Neuronal stem cell (in vitro differentiated cells): Measurements from ENCODE around the gene CDC42EP1.
"Not testable (repeated sequence)": the region's sequence is repeated elsewhere in the genome, so short reads cannot be mapped to it uniquely, and the experiment has no call there.

Experiments used
- DNase-seq: peaks from one replicate; pipeline ENCODE4 v3.0.0-alpha.2; 2013; ENCODE audit warnings: low spot score
- H2AFZ ChIP-seq: one replicate; pipeline ENCODE4 v1.6.1; 2013; ENCODE audit warnings: mild to moderate bottlenecking, low read length, inconsistent platforms
- H2AK5ac ChIP-seq: 2 replicates; pipeline ENCODE4 v1.6.1; 2013; ENCODE audit warnings: low read depth, mild to moderate bottlenecking, inconsistent platforms, low read length, moderate library complexity, mixed read lengths
- H2BK120ac ChIP-seq: 2 replicates; pipeline ENCODE4 v1.6.1; 2013; ENCODE audit warnings: low read depth, mild to moderate bottlenecking, inconsistent platforms, low read length, moderate library complexity, mixed read lengths
- H2BK12ac ChIP-seq: one replicate; pipeline ENCODE4 v1.6.1; 2013; ENCODE audit warnings: low read length, inconsistent platforms
- H2BK15ac ChIP-seq: 2 replicates; pipeline ENCODE4 v1.6.1; 2013; ENCODE audit warnings: mild to moderate bottlenecking, low read length, inconsistent platforms, mixed read lengths
- H2BK5ac ChIP-seq: one replicate; pipeline ENCODE4 v1.6.1; 2013; ENCODE audit warnings: inconsistent platforms, mild to moderate bottlenecking, low read length, moderate library complexity
- H3K14ac ChIP-seq: one replicate; pipeline ENCODE4 v1.6.1; 2013; ENCODE audit warnings: low read length, inconsistent platforms
- H3K18ac ChIP-seq: 2 replicates; pipeline ENCODE4 v1.6.1; 2013; ENCODE audit warnings: low read length, inconsistent platforms
- H3K23ac ChIP-seq: 2 replicates; pipeline ENCODE4 v1.6.1; 2013; ENCODE audit warnings: low read depth, mild to moderate bottlenecking, mixed read lengths, low read length, inconsistent platforms; ENCODE audit not compliant: poor library complexity
- H3K27ac ChIP-seq: replicated peaks from 3 replicates; pipeline ENCODE4 v1.5.1; 2013; ENCODE audit warnings: low read length, inconsistent platforms
- H3K27me3 ChIP-seq, 3 experiments: 2 replicates each; pipeline ENCODE4 v1.6.1; 2013; ENCODE audit warnings: low read length in 3 of 3, mild to moderate bottlenecking in 2 of 3, inconsistent platforms in 1 of 3, low read depth in 1 of 3, mixed read lengths in 1 of 3, moderate library complexity in 1 of 3; ENCODE audit not compliant: control insufficient read depth in 3 of 3, insufficient read depth in 3 of 3
- H3K36me3 ChIP-seq, 2 donors: replicated peaks in 1 of 2; 2 replicates each; pipeline ENCODE4 v1.6.1; 2013; ENCODE audit warnings: low read length in 2 of 2; ENCODE audit not compliant: control insufficient read depth in 2 of 2, insufficient read depth in 2 of 2
- H3K4ac ChIP-seq: 2 replicates; pipeline ENCODE4 v1.6.1; 2013; ENCODE audit warnings: inconsistent platforms, mild to moderate bottlenecking, low read length, moderate library complexity
- H3K4me1 ChIP-seq, 2 donors: 1 replicate in 1 of 2; 2 replicates in 1 of 2; pipeline ENCODE4 v1.6.1; 2013; ENCODE audit warnings: low read length in 2 of 2, low read depth in 1 of 2; ENCODE audit not compliant: control insufficient read depth in 2 of 2, insufficient read depth in 1 of 2
- H3K4me2 ChIP-seq: one replicate; pipeline ENCODE4 v1.6.1; 2013; ENCODE audit warnings: mild to moderate bottlenecking, low read length, inconsistent platforms; ENCODE audit not compliant: insufficient read depth, poor library complexity, severe bottlenecking
- H3K4me3 ChIP-seq, 2 donors: 2 replicates each; pipeline ENCODE4 v1.5.1; 2013; ENCODE audit warnings: low read length in 2 of 2, mild to moderate bottlenecking in 2 of 2, inconsistent platforms in 1 of 2, moderate library complexity in 1 of 2
- H3K79me1 ChIP-seq: one replicate; pipeline ENCODE4 v1.6.1; 2013; ENCODE audit warnings: low read depth, mild to moderate bottlenecking, inconsistent platforms, low read length, moderate library complexity
- H3K9ac ChIP-seq: one replicate; pipeline ENCODE4 v1.6.1; 2013; ENCODE audit warnings: mild to moderate bottlenecking, low read depth, low read length, inconsistent platforms; ENCODE audit not compliant: poor library complexity
- H3K9me3 ChIP-seq, 2 donors: replicated peaks in 1 of 2; 2 replicates each; pipeline versions ENCODE3 to v1.6.1; 2013; ENCODE audit warnings: low read length in 2 of 2, mild to moderate bottlenecking in 2 of 2, inconsistent platforms in 1 of 2, low read depth in 1 of 2, mixed read lengths in 1 of 2, moderate library complexity in 1 of 2; ENCODE audit not compliant: control insufficient read depth in 2 of 2, insufficient read depth in 1 of 2
- H4K8ac ChIP-seq: one replicate; pipeline ENCODE4 v1.6.1; 2013; ENCODE audit warnings: low read depth, mild to moderate bottlenecking, inconsistent platforms, low read length, moderate library complexity
- H4K91ac ChIP-seq: one replicate; pipeline ENCODE4 v1.6.1; 2013; ENCODE audit warnings: low read length, low read depth, mild to moderate bottlenecking, inconsistent platforms; ENCODE audit not compliant: poor library complexity
- WGBS, 2 donors: extraction: QIAGEN DNeasy Blood & Tissue Kit; methylation state at CpG; one replicate each; pipeline ENCODE4 v1.1.7; 2013; ENCODE audit warnings: missing lambda C conversion rate in 2 of 2, mixed read lengths in 1 of 2; ENCODE audit not compliant: insufficient read length in 2 of 2, insufficient replicate concordance in 1 of 2; ENCODE audit errors: extremely low coverage in 2 of 2; 5-methylcytosine and 5-hydroxymethylcytosine counted together

CDC42EP1 gene

DNA sequence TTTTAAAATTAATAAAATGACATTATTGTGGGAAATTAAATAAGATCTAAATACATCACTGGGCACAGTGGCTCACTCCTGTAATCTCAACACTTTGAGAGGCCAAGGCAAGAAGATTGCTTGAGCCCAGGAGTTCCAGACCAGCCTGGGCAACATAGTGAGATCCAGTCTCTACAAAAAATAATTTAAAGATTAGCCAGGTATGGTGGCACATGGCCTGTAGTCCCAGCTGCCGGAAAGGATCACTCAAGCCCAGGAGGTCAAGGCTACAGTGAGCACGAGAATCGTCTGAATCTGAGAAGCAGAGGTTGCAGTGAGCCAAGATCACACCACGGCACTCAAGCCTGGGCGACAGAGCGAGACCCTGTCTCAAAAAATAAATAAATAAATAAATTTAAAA lies 25.1 kb upstream of the CDC42EP1 start:
- Histone ChIP-seq H3K4me3 (no peak overlapping the region), H3K4me2 (no peak overlapping the region), H2BK12ac (no peak overlapping the region), H3K27ac (no peak overlapping the region), H3K4ac (no peak overlapping the region), H3K9ac (no peak overlapping the region), H3K9me3 (no peaks in the 10 kb centered on the region), H4K8ac (no peak overlapping the region), H2AK5ac (no peak overlapping the region), H3K18ac (no peak overlapping the region), H4K91ac (no peak overlapping the region), H3K27me3 (no peaks in the 10 kb centered on the region), H2BK5ac (no peak overlapping the region), H2BK120ac (no peak overlapping the region), H3K79me1 (no peaks in the 10 kb centered on the region), H3K36me3 (no peaks in the 10 kb centered on the region), H3K14ac (no peak overlapping the region), H2AFZ (no peak overlapping the region), H3K4me1 (peaks cover 0 to 2% of the 10 kb centered on the region in 2 donors), H2BK15ac (no peak overlapping the region), H3K23ac (no peak overlapping the region)
- WGBS, 2 donors = no CpG with 5 or more reads among the region's 6 CpGs
- no peak for DNase-seq

GRCh38 chr22:37538590-37539357 lies 21.5 kb upstream of the CDC42EP1 start:
- Histone ChIP-seq H3K4ac (no peak overlapping the region), H3K9me3 (no peaks in the 10 kb centered on the region), H3K27me3 (no peaks in the 10 kb centered on the region), H3K4me2 (no peak overlapping the region), H2AFZ (peak overlapping the region; percentile 71), H2BK120ac (no peak overlapping the region), H3K23ac (no peak overlapping the region), H3K79me1 (no peaks in the 10 kb centered on the region), H2BK5ac (no peak overlapping the region), H3K36me3 (no peaks in the 10 kb centered on the region), H3K27ac (no peak overlapping the region), H3K18ac (peak overlapping the region; percentile 44), H3K4me3 (no peak overlapping the region), H4K91ac (no peak overlapping the region), H3K4me1 (peaks cover 2 to 5% of the 10 kb centered on the region in 2 donors), H2AK5ac (peak overlapping the region; percentile 0), H2BK12ac (no peak overlapping the region), H2BK15ac (no peak overlapping the region), H3K9ac (no peak overlapping the region), H4K8ac (no peak overlapping the region), H3K14ac (no peak overlapping the region)
- peak; percentile 89 for DNase-seq
- no CpG with 5 or more reads among the region's 20 CpGs for WGBS, 2 donors

- not testable (repeated sequence) for H3K4me3 ChIP-seq, H2BK15ac ChIP-seq, H2AFZ ChIP-seq, H2BK12ac ChIP-seq, H3K4me2 ChIP-seq, H2BK120ac ChIP-seq, H3K79me1 ChIP-seq, H3K27me3 ChIP-seq, H2BK5ac ChIP-seq, H3K4ac ChIP-seq, H3K23ac ChIP-seq, H3K9me3 ChIP-seq, DNase-seq, H3K18ac ChIP-seq, H3K14ac ChIP-seq, H4K91ac ChIP-seq, H3K4me1 ChIP-seq, H3K27ac ChIP-seq, H3K9ac ChIP-seq, H3K36me3 ChIP-seq
- no CpG with 5 or more reads among the region's 6 CpGs for WGBS, 2 donors
- H2AK5ac ChIP-seq = peak overlapping the region; percentile 77
- peak overlapping the region; percentile 48 for H4K8ac ChIP-seq
Measured at GRCh38 chr22:37539790-37540189, 20.5 kb upstream of the CDC42EP1 start.

GRCh38 chr22:37542416-37542815 lies 17.9 kb upstream of the CDC42EP1 start:
- not testable (repeated sequence) for H3K79me1 ChIP-seq, H2BK120ac ChIP-seq, H3K4me3 ChIP-seq, DNase-seq, H3K36me3 ChIP-seq, H2BK12ac ChIP-seq, H2AFZ ChIP-seq, H3K9ac ChIP-seq, H3K9me3 ChIP-seq, H2AK5ac ChIP-seq, H4K91ac ChIP-seq, H4K8ac ChIP-seq, H2BK5ac ChIP-seq, H3K23ac ChIP-seq, H3K4ac ChIP-seq, H3K27ac ChIP-seq, H3K27me3 ChIP-seq, H3K4me2 ChIP-seq, H3K14ac ChIP-seq, H3K18ac ChIP-seq
- no CpG with 5 or more reads among the region's 4 CpGs for WGBS, 2 donors
- H2BK15ac ChIP-seq = peak overlapping the region; percentile 75
- peaks cover 15 to 19% of the 10 kb centered on the region in 2 donors for H3K4me1 ChIP-seq
